ENCODE data around the gene CNGB1.
A peak's percentile ranks its signal among the peaks of the same experiment; 100 is the strongest.

Gene CNGB1

GRCh38 chr16:57950382-57950781 is 20.5 kb downstream of the CNGB1 start:
- WGBS, 2 donors (ENCODE audit: extremely low coverage in 2 of 2, insufficient read length in 2 of 2, insufficient replicate concordance in 1 of 2), result no CpG with 5 or more reads among the region's 6 CpGs
- Histone ChIP-seq H3K27ac (replicated peaks; ENCODE audit: low read length) (no peak overlapping the region), H3K79me1 (ENCODE audit: low read depth, low read length) (no peaks in the 10 kb centered on the region), H2BK12ac (ENCODE audit: low read length) (no peak overlapping the region), H2AK5ac (ENCODE audit: low read depth, low read length) (no peak overlapping the region), H3K4ac (ENCODE audit: low read length) (no peak overlapping the region), H3K9me3 (replicated peaks in 1 of 2; ENCODE audit: control insufficient read depth in 2 of 2, insufficient read depth in 1 of 2, low read depth in 1 of 2, low read length in 2 of 2) (no peaks in the 10 kb centered on the region), H2BK5ac (ENCODE audit: low read length) (no peak overlapping the region), H4K91ac (ENCODE audit: low read depth, low read length, poor library complexity) (no peak overlapping the region), H3K23ac (ENCODE audit: low read depth, low read length, poor library complexity) (no peak overlapping the region), H3K14ac (ENCODE audit: low read length) (no peak overlapping the region), H3K36me3 (replicated peaks in 1 of 2; ENCODE audit: control insufficient read depth in 2 of 2, insufficient read depth in 2 of 2, low read length in 2 of 2) (no peaks in the 10 kb centered on the region), H3K9ac (ENCODE audit: low read depth, low read length, poor library complexity) (no peak overlapping the region), H3K18ac (ENCODE audit: low read length) (no peak overlapping the region), H3K27me3 (ENCODE audit: control insufficient read depth in 3 of 3, insufficient read depth in 3 of 3, low read depth in 1 of 3, low read length in 3 of 3) (peaks cover 0 to under 1% (median 0%) of the 10 kb centered on the region in 3 experiments), H3K4me1 (ENCODE audit: control insufficient read depth in 2 of 2, insufficient read depth in 1 of 2, low read depth in 1 of 2, low read length in 2 of 2) (peaks cover 0 to 3% of the 10 kb centered on the region in 2 donors), H4K8ac (ENCODE audit: low read depth, low read length) (no peak overlapping the region), H2BK15ac (ENCODE audit: low read length) (no peak overlapping the region), H3K4me3 (ENCODE audit: low read length in 2 of 2) (no peak overlapping the region), H3K4me2 (ENCODE audit: insufficient read depth, low read length, poor library complexity, severe bottlenecking) (no peak overlapping the region), H2AFZ (ENCODE audit: low read length) (no peak overlapping the region), H2BK120ac (ENCODE audit: low read depth, low read length) (no peak overlapping the region)
- no peak for DNase-seq (ENCODE audit: low spot score)

GRCh38 chr16:57949595-57950238 is 21.2 kb downstream of the CNGB1 start:
- H3K4me2 ChIP-seq (ENCODE audit: insufficient read depth, low read length, poor library complexity, severe bottlenecking), result no peak overlapping the region
- no peak overlapping the region for H2AK5ac ChIP-seq (ENCODE audit: low read depth, low read length)
- H3K14ac ChIP-seq (ENCODE audit: low read length), result no peak overlapping the region
- WGBS, 2 donors (ENCODE audit: extremely low coverage in 2 of 2, insufficient read length in 2 of 2, insufficient replicate concordance in 1 of 2), result no CpG with 5 or more reads among the region's 5 CpGs
- H3K23ac ChIP-seq (ENCODE audit: low read depth, low read length, poor library complexity), result no peak overlapping the region
- H3K79me1 ChIP-seq (ENCODE audit: low read depth, low read length), result no peaks in the 10 kb centered on the region
- H2BK120ac ChIP-seq (ENCODE audit: low read depth, low read length), result no peak overlapping the region
- H3K9me3 ChIP-seq (replicated peaks in 1 of 2; ENCODE audit: control insufficient read depth in 2 of 2, insufficient read depth in 1 of 2, low read depth in 1 of 2, low read length in 2 of 2), result no peaks in the 10 kb centered on the region
- H2AFZ ChIP-seq (ENCODE audit: low read length), result no peak overlapping the region
- H3K27ac ChIP-seq (replicated peaks; ENCODE audit: low read length), result no peak overlapping the region
- peaks cover 0 to 3% of the 10 kb centered on the region in 2 donors for H3K4me1 ChIP-seq (ENCODE audit: control insufficient read depth in 2 of 2, insufficient read depth in 1 of 2, low read depth in 1 of 2, low read length in 2 of 2)
- H2BK12ac ChIP-seq (ENCODE audit: low read length), result no peak overlapping the region
- no peak overlapping the region for H3K18ac ChIP-seq (ENCODE audit: low read length)
- no peak overlapping the region for H4K8ac ChIP-seq (ENCODE audit: low read depth, low read length)
- H2BK15ac ChIP-seq (ENCODE audit: low read length), result no peak overlapping the region
- no peak overlapping the region for H3K4ac ChIP-seq (ENCODE audit: low read length)
- DNase-seq (ENCODE audit: low spot score), result no peak
- H3K36me3 ChIP-seq (replicated peaks in 1 of 2; ENCODE audit: control insufficient read depth in 2 of 2, insufficient read depth in 2 of 2, low read length in 2 of 2), result no peaks in the 10 kb centered on the region
- H4K91ac ChIP-seq (ENCODE audit: low read depth, low read length, poor library complexity), result no peak overlapping the region
- H2BK5ac ChIP-seq (ENCODE audit: low read length), result no peak overlapping the region
- peaks cover 0 to 6% (median 0%) of the 10 kb centered on the region in 3 experiments for H3K27me3 ChIP-seq (ENCODE audit: control insufficient read depth in 3 of 3, insufficient read depth in 3 of 3, low read depth in 1 of 3, low read length in 3 of 3)
- H3K9ac ChIP-seq (ENCODE audit: low read depth, low read length, poor library complexity), result no peak overlapping the region
- no peak overlapping the region for H3K4me3 ChIP-seq (ENCODE audit: low read length in 2 of 2)

- Histone ChIP-seq H2BK120ac (ENCODE audit: low read depth, low read length) (no peak overlapping the region), H2BK15ac (ENCODE audit: low read length) (no peak overlapping the region), H3K4ac (ENCODE audit: low read length) (no peak overlapping the region), H3K18ac (ENCODE audit: low read length) (no peak overlapping the region), H3K9ac (ENCODE audit: low read depth, low read length, poor library complexity) (no peak overlapping the region), H3K4me1 (ENCODE audit: control insufficient read depth in 2 of 2, insufficient read depth in 1 of 2, low read depth in 1 of 2, low read length in 2 of 2) (peaks cover 0 to 3% of the 10 kb centered on the region in 2 donors), H4K8ac (ENCODE audit: low read depth, low read length) (no peak overlapping the region), H3K9me3 (replicated peaks in 1 of 2; ENCODE audit: control insufficient read depth in 2 of 2, insufficient read depth in 1 of 2, low read depth in 1 of 2, low read length in 2 of 2) (no peaks in the 10 kb centered on the region), H3K4me2 (ENCODE audit: insufficient read depth, low read length, poor library complexity, severe bottlenecking) (no peak overlapping the region), H2AK5ac (ENCODE audit: low read depth, low read length) (no peak overlapping the region), H2BK5ac (ENCODE audit: low read length) (no peak overlapping the region), H3K27me3 (ENCODE audit: control insufficient read depth in 3 of 3, insufficient read depth in 3 of 3, low read depth in 1 of 3, low read length in 3 of 3) (peaks cover 0 to 6% (median 0%) of the 10 kb centered on the region in 3 experiments), H3K36me3 (replicated peaks in 1 of 2; ENCODE audit: control insufficient read depth in 2 of 2, insufficient read depth in 2 of 2, low read length in 2 of 2) (no peaks in the 10 kb centered on the region), H3K27ac (replicated peaks; ENCODE audit: low read length) (no peak overlapping the region), H4K91ac (ENCODE audit: low read depth, low read length, poor library complexity) (no peak overlapping the region), H2BK12ac (ENCODE audit: low read length) (no peak overlapping the region), H3K23ac (ENCODE audit: low read depth, low read length, poor library complexity) (peak overlapping the region; percentile 2), H2AFZ (ENCODE audit: low read length) (no peak overlapping the region), H3K79me1 (ENCODE audit: low read depth, low read length) (no peaks in the 10 kb centered on the region), H3K4me3 (ENCODE audit: low read length in 2 of 2) (no peak overlapping the region), H3K14ac (ENCODE audit: low read length) (no peak overlapping the region)
- no CpG with 5 or more reads among the region's 2 CpGs for WGBS, 2 donors (ENCODE audit: extremely low coverage in 2 of 2, insufficient read length in 2 of 2, insufficient replicate concordance in 1 of 2)
- DNase-seq (ENCODE audit: low spot score), result no peak
Observed at GRCh38 chr16:57949013-57949412, 21.9 kb downstream of the CNGB1 start.

GRCh38 chr16:57948027-57948426 is 22.9 kb downstream of the CNGB1 start:
- no peaks in the 10 kb centered on the region for H3K79me1 ChIP-seq (ENCODE audit: low read depth, low read length)
- no peak overlapping the region for H3K4me2 ChIP-seq (ENCODE audit: insufficient read depth, low read length, poor library complexity, severe bottlenecking)
- H4K8ac ChIP-seq (ENCODE audit: low read depth, low read length), result no peak overlapping the region
- no peak overlapping the region for H2BK5ac ChIP-seq (ENCODE audit: low read length)
- no peak overlapping the region for H2BK120ac ChIP-seq (ENCODE audit: low read depth, low read length)
- H3K23ac ChIP-seq (ENCODE audit: low read depth, low read length, poor library complexity), result no peak overlapping the region
- H3K14ac ChIP-seq (ENCODE audit: low read length), result no peak overlapping the region
- H2BK15ac ChIP-seq (ENCODE audit: low read length), result no peak overlapping the region
- peaks cover 0 to 6% (median 0%) of the 10 kb centered on the region in 3 experiments for H3K27me3 ChIP-seq (ENCODE audit: control insufficient read depth in 3 of 3, insufficient read depth in 3 of 3, low read depth in 1 of 3, low read length in 3 of 3)
- no CpG with 5 or more reads among the region's 5 CpGs for WGBS, 2 donors (ENCODE audit: extremely low coverage in 2 of 2, insufficient read length in 2 of 2, insufficient replicate concordance in 1 of 2)
- no peak overlapping the region for H3K27ac ChIP-seq (replicated peaks; ENCODE audit: low read length)
- H3K4me1 ChIP-seq (ENCODE audit: control insufficient read depth in 2 of 2, insufficient read depth in 1 of 2, low read depth in 1 of 2, low read length in 2 of 2), result peaks cover 0 to 3% of the 10 kb centered on the region in 2 donors
- no peak for DNase-seq (ENCODE audit: low spot score)
- peak overlapping the region; percentile 72 for H3K18ac ChIP-seq (ENCODE audit: low read length)
- no peaks in the 10 kb centered on the region for H3K36me3 ChIP-seq (replicated peaks in 1 of 2; ENCODE audit: control insufficient read depth in 2 of 2, insufficient read depth in 2 of 2, low read length in 2 of 2)
- peak overlapping the region; percentile 49 for H2AK5ac ChIP-seq (ENCODE audit: low read depth, low read length)
- H2BK12ac ChIP-seq (ENCODE audit: low read length), result no peak overlapping the region
- no peaks in the 10 kb centered on the region for H3K9me3 ChIP-seq (replicated peaks in 1 of 2; ENCODE audit: control insufficient read depth in 2 of 2, insufficient read depth in 1 of 2, low read depth in 1 of 2, low read length in 2 of 2)
- H3K4ac ChIP-seq (ENCODE audit: low read length), result no peak overlapping the region
- H4K91ac ChIP-seq (ENCODE audit: low read depth, low read length, poor library complexity), result no peak overlapping the region
- H3K4me3 ChIP-seq (ENCODE audit: low read length in 2 of 2), result no peak overlapping the region
- H3K9ac ChIP-seq (ENCODE audit: low read depth, low read length, poor library complexity), result no peak overlapping the region
- no peak overlapping the region for H2AFZ ChIP-seq (ENCODE audit: low read length)
